GM13977 (cell line): ENCODE results near the gene NXPH2.

Experiments
- DNase-seq: peaks from one replicate; pipeline ENCODE4 v3.0.0; 2012; ENCODE audit warnings: low spot score
- in situ Hi-C: fragments of 300-500 bp; cut with MboI; formaldehyde crosslinking; loops from one replicate; pipeline ENCODE4 v1.12.0; 2022; ENCODE audit warnings: low sequenced_read_pairs, low pct_unique_long_range_greater_than_20kb, mixed read lengths, inconsistent platforms; ENCODE audit not compliant: unreplicated experiment
- TF ChIP-seq, protein P1 (sequence below): IDR thresholded peaks from 2 replicates; pipeline ENCODE4 v1.5.1; 2012; ENCODE audit warnings: mild to moderate bottlenecking, control low read depth; ENCODE audit not compliant: insufficient read depth; ENCODE audit errors: extremely low read depth, missing control alignments

NXPH2 gene

DNA sequence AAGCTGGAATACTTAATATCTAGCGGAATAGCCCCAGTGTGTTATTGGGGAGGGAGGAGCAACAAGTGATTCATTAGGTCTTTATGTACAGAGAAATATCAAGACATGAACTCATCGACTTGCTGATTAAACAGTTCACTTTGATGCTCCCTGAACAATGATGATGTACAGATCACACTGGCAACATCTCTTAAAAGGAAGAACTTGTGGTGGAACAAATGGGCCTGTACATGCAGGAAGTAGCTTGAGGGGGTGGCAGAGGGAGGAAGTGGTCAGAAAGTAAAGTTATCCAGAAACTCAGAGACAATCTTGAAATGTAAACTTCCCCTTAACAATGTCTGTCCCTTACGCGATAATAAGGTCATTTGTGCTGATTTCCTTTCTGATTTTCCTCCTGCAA, 90.5 kb downstream of the NXPH2 start:
- in situ Hi-C loops, result no loop called here
- TF ChIP-seq, protein P1, sequence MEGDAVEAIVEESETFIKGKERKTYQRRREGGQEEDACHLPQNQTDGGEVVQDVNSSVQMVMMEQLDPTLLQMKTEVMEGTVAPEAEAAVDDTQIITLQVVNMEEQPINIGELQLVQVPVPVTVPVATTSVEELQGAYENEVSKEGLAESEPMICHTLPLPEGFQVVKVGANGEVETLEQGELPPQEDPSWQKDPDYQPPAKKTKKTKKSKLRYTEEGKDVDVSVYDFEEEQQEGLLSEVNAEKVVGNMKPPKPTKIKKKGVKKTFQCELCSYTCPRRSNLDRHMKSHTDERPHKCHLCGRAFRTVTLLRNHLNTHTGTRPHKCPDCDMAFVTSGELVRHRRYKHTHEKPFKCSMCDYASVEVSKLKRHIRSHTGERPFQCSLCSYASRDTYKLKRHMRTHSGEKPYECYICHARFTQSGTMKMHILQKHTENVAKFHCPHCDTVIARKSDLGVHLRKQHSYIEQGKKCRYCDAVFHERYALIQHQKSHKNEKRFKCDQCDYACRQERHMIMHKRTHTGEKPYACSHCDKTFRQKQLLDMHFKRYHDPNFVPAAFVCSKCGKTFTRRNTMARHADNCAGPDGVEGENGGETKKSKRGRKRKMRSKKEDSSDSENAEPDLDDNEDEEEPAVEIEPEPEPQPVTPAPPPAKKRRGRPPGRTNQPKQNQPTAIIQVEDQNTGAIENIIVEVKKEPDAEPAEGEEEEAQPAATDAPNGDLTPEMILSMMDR, result no peak
- DNase-seq, result no peak

DNA sequence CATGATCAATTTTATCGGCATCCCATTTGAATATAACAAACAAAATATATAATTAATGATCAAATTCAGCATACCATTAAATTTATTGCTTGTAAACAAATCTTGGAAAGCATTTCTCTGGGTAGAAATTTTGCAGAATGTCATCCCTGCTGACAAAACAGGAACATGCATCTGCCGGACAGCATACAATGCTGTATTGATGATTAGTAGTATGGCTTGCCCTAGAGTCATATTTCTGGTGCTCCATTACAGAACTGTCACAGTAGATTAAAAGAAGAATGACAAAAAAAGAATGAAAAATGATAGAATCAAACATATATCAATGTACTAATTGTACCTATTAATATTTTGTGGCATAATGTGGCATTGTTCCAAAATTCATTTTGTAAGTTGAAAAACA, 98.0 kb downstream of the NXPH2 start:
- TF ChIP-seq, protein P1, result no peak
- in situ Hi-C loops, result no loop called here
- DNase-seq, result no peak

- TF ChIP-seq, protein P1, result no peak
- in situ Hi-C loops, result no loop called here
- no peak for DNase-seq
Observed at GRCh38 chr2:138677221-138677620, 103.0 kb downstream of the NXPH2 start.

GRCh38 chr2:138676619-138677021, 103.6 kb downstream of the NXPH2 start:
- no peak for DNase-seq
- TF ChIP-seq, protein P1, result no peak
- in situ Hi-C loops, result no loop called here

DNA sequence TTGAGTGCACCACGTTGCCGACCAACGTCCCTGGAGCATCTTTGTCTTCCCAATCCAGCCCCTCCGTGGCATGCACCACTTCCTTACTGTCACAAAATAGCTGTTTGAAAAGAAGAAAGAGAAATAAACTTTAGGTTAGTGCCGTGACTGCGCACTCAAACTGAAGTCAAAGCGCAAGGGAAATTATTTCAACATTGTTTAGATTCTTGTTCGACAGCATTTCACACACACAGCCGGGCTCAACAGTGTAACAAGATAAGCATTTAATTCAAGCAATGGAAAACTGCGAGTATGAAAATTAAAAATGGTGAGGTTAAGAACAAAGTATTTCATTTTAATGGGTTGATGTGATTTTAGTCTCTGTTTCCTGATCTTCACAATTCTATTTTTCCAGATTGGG, 108.6 kb downstream of the NXPH2 start:
- in situ Hi-C loops, result no loop called here
- DNase-seq, result no peak
- TF ChIP-seq, protein P1, result no peak

GRCh38 chr2:138670734-138671133, 109.5 kb downstream of the NXPH2 start:
- in situ Hi-C loops, result no loop called here
- TF ChIP-seq, protein P1, result no peak
- DNase-seq, result no peak

DNA sequence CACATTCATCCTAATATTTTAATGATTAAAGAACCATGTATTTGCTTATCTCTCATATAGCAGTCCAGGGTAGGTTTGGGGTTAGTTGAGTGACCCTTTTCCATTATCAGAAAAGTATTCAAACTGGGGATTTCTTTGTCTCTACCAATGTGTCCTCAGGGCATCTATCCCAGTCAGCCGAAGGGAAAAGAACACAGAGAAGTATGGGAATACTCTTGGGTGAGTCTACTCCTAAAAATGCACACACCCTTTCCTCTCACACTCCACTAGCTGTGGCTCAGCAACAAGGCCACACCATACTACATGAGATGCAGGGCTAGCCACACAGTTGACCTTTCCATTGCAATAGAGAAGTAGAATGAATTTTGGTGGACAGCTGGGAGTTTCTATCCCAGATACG, 114.3 kb downstream of the NXPH2 start:
- in situ Hi-C loops, result no loop called here

More for the DNA sequence above, 114.3 kb downstream of the NXPH2 start:
- DNase-seq, result no peak
- TF ChIP-seq, protein P1, result no peak
